Amniotic stem cell (primary cell): ENCODE data around the gene FGF12.
"Not testable (repeated sequence)": the region's sequence is repeated elsewhere in the genome, so short reads cannot be mapped to it uniquely, and the experiment has no call there.

Experiments used
- DNase-seq: peaks from one replicate; lab custom pipeline; 2025; lab: John Stamatoyannopoulos, UW

The FGF12 gene

GRCh38 chr3:192727032-192727847 is at the start of gene FGF12:
TSS of gene FGF12 (minus strand) at chr3:192727541.
- no peak for DNase-seq

GRCh38 chr3:192774341-192774740 is 47.0 kb upstream of the FGF12 start:
- not testable (repeated sequence) for DNase-seq

DNA sequence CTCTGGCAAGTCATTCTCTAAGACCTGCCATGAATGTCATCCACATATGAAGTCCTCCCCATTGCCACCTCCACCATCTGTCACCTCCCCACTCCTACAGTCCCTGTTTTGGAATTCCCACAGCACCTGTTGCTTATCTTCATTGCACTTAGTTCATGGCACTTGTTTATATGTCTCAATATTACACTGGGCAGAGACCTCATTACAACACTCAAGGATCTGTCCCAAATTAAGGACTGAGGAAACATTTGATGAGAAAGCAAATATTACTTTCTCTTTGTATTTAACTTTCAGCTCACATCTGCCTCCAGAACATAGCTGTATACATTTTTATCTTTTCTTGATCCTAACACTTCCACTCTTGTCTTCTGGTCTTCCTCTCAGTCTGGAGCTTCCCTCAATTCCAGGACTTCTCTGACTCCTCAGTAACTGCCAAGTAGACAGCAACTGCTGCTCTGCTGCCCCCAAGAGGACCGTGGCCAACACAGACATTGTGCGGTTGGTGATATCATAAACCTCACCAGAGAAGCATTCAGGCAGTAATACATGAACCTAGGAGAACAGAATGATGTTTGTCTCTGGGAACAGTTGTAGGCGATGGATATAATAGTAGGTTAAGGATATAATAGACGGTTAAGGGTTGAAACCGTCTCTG is 45.0 kb upstream of the FGF12 start:
- DNase-seq: no peak

- DNase-seq: no peak
Measured at GRCh38 chr3:192758654-192759053, 31.3 kb upstream of the FGF12 start.

DNA sequence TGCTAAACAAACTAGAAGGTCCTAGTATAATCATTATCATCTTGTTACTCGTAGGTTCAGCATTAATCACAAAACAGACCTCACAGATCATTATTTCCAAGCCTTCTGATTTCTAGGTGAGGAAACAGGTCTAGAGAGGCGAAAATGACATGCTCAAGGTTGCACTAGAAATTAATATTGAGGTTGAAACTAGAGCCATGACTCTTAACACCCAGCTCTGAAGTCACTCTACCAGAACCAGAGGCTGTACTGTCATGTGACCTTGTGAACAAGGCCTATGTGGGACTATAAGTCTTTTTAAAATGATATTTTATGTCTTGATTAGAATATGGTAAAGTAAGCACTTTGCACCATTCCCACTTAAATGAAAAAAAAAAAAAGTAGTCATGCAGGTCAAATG is 23.8 kb upstream of the FGF12 start:
- DNase-seq: no peak

DNA sequence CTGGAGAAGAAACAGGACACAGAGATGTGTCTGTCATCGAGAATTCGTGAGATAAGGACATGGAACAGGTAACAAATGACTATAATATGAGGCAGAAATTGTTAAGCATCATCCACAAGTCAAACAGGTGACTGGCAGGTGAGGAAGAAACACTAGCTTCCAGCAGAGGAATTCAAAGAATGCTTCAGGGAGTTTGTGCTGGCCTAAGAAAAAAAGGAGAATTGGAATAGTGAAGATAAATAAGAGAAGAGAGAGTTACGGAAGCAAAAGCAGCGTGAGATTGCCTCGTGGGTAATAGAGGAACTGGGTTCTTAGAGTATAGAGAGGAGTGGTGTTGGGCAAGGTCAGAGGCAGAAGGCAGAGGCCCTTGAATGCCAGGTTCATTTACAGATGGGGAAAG is 22.9 kb upstream of the FGF12 start:
- DNase-seq: no peak

- no peak for DNase-seq
Measured at GRCh38 chr3:192747746-192748145, 20.4 kb upstream of the FGF12 start.

- DNase-seq: no peak
Measured at GRCh38 chr3:192747145-192747544, 19.8 kb upstream of the FGF12 start.

DNA sequence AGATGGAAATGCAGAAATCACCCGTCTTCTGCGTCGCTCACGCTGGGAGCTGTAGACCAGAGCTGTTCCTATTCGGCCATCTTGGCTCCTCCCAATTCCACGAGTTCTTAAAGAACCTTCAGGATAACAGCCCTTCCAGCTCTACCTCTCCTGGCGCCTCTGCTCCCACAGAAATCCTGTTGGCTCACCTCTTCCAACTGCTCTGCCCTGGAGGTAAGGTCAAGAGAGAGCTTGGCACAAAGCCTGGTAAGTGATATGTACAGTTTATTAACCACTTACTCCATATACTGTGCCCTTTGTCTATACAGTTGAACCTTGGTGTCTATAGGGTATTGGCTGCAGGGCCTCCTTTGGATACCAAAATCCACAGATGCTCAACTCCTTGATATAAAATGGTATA is 17.8 kb upstream of the FGF12 start:
- DNase-seq: no peak

GRCh38 chr3:192744604-192745003 is 17.3 kb upstream of the FGF12 start:
- DNase-seq: not testable (repeated sequence)

DNA sequence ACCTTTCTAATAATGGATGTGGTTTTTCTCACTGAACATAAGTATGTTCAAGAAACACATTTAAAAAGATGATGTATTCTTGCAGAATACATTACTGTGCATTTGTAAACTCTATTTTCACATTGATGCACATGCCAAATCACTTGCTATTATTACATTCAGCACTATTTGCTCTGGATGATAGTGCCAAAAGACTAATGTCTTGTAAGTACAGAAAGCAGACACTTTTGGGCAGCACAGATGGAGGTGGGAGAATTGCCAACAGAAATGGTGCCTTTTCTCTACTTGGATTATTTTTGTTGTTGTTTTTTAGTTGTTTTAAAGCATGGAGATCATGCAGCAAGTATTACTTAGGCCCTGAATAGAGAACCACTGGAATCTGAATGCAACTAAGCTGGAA is 10.2 kb upstream of the FGF12 start:
- DNase-seq: no peak

GRCh38 chr3:192731233-192731632 is 3.9 kb upstream of the FGF12 start:
- DNase-seq: no peak

DNA sequence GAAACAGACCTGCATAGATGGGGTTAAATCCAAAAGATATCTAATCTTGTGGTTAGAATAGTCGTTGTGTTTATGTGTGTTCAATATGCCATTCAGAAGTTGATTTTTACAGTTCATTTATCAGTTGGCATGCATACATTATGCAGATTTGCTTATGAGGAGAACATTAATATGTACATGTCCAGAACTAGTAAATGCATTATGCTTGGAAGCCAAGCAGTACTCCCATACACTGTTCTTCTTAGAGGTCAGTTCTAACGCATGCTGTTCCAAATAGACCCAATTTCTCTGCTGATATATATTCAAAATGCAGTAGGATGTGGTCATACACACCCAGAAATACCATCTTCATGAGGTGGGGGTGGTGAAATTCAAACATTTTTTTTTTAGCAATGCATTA is 956 bp downstream of the FGF12 start:
- DNase-seq: no peak

DNA sequence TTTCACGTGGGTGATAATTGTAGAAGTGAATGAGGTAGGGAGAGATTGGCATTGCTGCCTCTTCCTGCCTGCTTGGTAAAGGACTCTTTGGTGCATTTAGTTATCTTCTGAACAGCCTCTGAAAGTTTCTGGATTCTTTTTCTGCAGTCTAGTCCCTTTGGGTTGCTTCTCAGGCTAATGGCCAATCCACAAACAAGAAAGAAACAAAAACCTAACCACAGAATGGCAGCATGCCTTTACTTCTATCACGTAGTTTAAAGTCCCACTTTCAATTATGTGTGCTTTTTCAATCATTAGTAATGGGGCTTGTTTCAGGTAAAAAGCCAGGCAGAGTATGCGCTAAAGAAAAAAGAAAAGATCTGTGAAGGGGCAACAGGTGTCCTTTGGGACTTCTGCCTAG is 7.4 kb downstream of the FGF12 start:
- no peak for DNase-seq

DNA sequence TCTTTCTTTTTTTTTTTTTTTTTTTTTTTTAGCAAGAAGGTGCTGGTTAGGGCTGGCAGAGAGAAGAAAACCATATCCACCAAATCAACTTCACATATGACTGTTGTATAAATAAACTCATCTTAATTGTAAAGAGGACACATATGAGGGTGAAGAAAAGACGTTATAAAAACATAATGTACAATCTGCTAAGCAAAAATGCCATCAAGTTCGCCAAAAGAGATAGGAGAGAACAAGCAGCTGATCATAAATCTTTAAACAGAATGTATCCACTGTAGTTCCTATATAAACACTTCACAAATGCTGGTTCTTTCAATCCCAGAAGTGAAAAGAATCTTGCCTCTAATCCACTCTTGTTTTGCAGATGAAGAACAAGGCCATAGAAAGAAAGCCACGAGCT is 9.2 kb downstream of the FGF12 start:
- no peak for DNase-seq

- no peak for DNase-seq
Measured at GRCh38 chr3:192715126-192715525, 12.2 kb downstream of the FGF12 start.

DNA sequence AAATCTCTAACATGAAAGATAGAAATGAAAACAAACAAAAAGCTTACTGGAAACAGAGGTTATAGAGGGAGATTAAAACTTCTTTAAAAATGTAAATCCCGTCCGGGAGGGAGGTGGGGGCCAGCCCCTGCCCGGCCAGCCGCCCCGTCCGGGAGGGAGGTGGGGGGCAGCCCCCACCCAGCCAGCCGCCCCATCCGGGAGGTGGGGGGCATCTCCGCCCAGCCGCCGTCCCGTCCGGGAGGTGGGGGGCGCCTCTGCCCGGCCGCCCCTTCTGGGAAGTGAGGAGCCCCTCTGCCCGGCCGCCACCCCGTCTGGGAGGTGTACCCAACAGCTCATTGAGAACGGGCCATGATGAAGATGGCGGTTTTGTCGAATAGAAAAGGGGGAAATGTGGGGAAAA is 16.2 kb downstream of the FGF12 start:
- not testable (repeated sequence) for DNase-seq

DNA sequence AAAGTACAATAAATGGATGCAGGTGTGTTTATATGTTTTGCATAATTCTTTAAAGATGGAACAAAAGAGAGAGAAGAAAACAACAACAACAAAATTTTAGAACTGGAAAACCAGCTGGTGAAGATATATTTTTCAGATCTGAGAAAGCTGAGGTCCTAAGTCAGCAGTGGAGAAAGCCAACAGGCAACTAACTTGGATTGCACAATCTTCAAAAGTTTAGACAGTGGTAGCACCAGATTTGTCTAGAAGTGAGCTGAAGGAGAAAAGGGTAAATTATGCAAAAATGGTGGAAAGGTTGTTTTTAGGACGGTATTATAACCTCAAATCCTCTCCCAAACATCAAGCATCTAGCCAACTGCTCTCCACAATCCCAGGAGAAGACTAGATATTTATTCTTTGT is 17.0 kb downstream of the FGF12 start:
- no peak for DNase-seq

DNA sequence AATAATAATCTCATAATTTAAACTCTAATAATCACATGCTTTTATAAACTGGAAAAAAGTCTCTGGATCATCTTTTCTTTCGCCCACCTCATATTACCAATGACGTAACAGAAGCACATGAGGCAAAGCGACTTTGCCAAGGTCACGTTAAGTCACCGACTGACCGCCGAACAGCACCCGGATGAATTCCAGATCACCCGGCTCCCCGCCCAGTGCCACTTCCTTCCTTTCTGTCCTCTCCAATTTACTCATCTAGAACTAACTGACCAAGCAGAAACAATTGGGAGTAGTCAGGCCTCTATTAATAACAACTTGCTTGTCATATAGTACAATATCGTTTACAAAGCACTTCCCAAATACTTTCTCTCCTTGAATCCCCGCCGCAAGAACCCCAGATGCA is 21.1 kb downstream of the FGF12 start:
- DNase-seq: no peak

DNA sequence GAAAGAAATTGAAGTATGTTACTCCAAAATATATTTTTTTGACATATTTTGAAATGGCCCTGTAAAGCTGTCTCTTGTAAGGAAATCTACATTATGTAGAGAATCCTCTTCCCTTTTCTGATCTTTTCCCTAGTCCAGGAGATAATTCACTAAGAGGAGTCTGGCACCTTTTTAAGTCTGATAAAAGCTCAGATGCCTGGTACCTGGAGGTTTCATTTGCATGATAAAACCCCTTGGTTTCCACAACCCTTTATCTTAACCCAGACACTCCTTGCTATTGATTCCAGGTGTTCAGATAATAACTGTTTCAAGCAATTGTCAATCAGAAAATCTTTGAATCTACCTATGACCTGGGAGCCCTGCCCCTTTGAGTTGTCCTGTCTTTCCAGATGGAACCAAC is 26.5 kb downstream of the FGF12 start:
- no peak for DNase-seq

GRCh38 chr3:192696943-192697587 is 30.3 kb downstream of the FGF12 start:
- DNase-seq: no peak

- DNase-seq: no peak
Measured at GRCh38 chr3:192687488-192688152, 39.7 kb downstream of the FGF12 start.

- DNase-seq: no peak
Measured at GRCh38 chr3:192685801-192686200, 41.5 kb downstream of the FGF12 start.
